NCI-H2107 treated with DMSO at 0.1 percent for 48 hours (cell line): ENCODE results near the gene SPRYD4.
A peak's percentile ranks its signal among the peaks of the same experiment; 100 is the strongest.
"Not testable (repeated sequence)": the region's sequence is repeated elsewhere in the genome, so short reads cannot be mapped to it uniquely, and the experiment has no call there.

Experiments
- DNase-seq: peaks from one replicate; lab custom pipeline; 2025; ENCODE audit not compliant: unreplicated experiment; lab: John Stamatoyannopoulos, UW

SPRYD4 gene

DNA sequence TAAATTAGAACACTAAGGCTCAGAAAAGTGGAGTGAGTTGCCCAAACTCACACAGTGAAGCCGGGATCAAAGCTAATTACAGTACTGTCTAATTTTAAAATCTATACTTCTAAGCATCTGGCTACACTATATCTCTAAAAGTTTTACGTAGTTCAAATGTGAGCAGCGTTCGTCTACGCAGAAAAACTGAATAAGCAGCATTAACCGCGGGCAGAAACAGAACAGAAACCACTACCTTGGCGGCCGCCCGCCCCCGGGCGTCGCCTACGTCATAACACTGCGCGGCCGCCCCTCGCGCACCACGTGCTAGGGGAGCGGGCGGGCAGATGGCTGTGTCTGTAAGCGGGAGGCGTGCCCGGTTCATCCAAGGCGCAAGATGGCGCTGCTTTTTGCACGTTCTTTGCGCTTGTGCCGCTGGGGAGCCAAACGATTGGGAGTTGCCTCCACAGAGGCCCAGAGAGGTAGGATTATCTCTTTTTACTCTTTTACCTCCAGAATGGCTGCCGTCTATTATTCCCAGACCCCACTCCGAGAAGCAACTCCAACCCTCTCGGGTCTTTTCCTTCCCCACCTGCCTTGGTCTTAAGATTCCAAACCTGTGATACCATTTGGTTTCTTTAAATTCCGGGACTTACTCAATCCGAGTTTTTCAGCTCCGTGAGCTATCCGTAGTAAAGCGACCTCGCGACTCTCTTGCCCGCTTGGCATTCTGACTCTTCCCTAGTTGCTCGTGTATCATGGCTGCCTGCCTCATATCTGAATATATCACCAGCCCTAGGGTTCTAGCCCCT is at the start of gene SPRYD4:
Gene SPRYD4 (plus strand): TSS at position 363 of the 791 bp plus-strand sequence. CDS start 14 bp downstream, at position 377.
- peak; percentile 88 for DNase-seq

DNA sequence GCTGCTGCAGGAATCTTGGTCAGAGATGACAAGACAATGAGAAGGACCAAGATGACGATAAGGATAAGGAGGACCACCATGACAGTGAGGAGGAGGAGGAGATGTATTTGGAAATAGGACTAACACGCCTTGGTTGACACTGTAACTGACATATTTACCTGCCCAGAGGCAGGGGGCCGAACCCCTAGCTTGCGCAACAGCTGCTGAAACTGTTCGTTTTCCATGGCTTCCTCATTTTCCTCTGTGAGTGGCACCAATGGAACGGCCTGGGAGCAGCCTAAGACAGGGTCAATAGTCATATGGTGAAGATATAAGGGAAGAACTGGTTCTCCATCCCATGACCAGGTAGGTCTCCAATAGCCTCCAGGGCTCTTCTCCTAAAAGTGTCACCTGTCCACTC is 48.0 kb upstream of the SPRYD4 start:
- DNase-seq, result no peak

DNA sequence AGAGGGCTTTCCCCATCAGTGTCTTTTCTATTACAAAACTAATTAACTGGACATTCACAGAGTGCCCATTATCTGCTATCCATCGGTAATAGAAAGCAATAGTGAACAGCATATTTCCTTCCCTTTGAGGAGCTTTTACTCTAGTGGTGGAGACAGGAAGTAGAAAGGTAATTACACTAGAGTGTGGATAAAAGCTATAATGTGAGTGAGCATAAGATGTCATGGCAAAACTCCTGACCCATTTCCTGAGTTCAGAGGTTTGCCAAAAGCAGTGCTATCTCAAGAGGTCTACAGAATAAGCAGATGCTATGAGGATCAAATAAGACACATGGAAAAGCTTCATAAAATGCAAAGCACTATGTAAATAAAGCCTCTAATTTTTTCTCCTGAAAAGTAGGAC is 43.2 kb upstream of the SPRYD4 start:
- no peak for DNase-seq

DNA sequence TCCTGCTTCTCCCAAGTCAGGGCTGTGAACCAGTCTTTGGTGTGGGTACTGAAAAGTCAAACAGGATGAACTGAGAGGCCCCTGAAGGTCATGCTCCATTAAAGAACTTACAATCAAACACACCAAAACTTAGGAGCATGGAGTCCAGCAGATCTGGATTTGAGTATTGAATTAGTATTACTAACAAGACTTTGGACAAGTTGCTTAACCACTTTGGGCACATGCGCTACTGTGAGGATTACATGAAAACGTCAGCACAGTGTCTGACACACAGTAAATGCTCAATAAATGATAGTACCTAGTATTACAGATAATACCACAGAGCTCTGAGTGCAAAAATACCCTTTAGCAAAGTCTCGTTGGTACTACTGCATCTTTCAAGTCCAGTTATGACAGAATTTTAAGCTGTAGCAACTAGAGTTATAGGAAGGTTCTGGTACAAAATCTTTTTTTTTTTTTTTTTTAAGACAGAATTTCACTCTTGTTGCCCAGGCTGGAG is 42.4 kb upstream of the SPRYD4 start:
- DNase-seq, result no peak

DNA sequence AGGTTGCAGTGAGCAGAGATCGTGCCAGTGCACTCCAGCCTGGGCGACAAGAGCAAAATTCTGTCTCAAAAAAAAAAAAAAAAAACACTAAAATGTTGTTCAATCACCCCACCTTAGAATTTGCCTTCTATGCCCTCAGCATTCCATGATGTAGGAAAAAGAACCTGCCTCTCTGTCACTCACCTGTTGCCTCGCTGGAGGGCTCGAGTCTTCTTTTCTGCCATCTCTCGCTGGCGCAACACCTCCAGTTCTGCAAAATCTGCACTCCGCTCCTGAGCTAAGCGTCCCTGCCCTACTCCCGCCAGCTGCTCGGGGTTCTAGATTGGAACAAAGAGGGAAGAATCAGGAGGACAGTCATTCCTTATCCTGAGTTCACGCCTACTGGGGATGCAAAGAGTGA is 37.1 kb upstream of the SPRYD4 start:
- DNase-seq, result no peak

DNA sequence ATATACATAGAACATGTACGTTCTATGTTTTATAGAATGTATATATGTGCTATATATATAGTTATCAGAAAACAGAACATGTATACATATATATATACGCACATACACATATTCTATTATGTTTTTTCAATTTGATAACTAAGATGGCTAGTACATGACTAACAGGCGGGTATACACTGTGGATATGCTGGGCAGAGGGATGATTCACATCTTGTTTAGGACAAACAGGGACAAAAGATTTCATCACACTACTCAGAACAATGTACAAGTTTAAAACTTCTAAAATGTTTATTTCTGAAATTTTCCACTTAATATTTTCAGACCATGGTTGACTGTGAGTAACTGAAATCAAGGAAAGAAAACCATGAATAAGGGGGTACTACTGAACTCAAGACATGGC is 36.5 kb upstream of the SPRYD4 start:
- no peak for DNase-seq

DNA sequence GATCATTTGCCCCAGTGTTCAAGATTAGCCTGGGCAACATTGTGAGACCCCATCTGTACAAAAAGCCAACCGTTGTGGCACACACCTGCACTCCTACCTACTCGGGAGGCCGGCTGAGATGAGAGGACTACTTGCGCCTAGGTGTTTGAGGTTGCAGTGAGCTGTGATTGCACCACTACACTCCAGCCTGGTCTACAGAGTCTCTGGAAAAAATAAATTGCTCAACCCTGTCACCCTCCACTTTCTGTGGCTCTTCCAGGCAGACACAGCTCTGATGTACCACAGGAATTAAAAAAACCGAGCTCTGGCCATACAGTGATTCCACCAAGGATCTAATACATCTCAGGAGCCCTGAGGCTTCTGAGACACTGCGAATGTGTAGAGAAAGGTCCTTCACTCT is 33.5 kb upstream of the SPRYD4 start:
- DNase-seq, result no peak

DNA sequence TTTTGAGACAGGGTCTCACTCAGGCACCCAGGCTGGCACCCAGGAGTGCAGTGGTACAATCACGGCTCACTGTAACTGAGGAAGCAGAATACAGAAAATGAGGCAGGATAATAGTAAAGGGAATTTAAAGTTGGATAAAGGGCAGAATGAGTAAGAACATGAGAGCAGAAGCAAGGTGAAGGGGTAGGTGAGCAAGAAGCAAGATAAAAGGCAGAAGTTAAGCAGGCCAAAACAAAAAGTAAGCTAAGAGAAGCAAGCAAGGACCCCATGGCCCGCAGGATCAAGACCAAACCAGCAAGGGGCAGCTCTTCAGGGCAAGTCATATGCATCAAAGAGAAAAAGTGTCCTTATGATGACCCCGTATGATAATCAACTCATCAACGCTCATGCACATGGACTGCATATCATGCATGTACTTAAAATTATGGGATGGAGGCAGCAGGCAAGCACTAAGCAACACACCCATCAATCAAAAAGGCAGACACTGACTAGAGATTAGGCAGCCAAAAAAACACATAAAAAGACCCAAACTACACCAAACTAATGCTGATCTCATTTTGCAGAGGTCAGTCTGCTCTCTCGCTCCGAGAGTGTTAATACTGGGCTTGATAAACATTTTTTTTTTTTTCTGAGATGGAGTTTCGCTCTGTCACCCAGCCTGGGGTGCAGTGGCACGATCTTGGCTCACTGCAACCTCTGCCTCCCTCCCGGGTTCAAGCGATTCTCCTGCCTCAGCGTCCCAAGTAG is 30.8 kb upstream of the SPRYD4 start:
- no peak for DNase-seq

DNA sequence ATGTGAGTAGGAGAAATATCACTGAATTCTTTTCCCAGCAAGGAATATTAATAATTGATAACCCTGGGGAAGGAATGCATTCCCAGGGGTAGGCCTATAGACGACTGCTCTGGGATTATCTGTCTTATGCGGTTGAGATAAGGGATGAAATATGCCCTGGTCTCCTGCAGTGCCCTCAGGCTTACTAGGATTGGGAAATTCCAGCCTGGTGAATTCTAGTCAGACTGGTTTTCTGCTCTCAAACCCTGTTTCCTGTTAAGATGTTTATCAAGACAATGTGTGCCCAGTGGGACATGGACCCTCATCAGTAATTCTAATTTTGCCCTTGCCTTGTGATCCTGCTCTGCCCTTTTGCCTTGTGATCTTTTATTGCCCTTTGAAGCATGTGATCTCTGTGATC is 25.2 kb upstream of the SPRYD4 start:
- not testable (repeated sequence) for DNase-seq

DNA sequence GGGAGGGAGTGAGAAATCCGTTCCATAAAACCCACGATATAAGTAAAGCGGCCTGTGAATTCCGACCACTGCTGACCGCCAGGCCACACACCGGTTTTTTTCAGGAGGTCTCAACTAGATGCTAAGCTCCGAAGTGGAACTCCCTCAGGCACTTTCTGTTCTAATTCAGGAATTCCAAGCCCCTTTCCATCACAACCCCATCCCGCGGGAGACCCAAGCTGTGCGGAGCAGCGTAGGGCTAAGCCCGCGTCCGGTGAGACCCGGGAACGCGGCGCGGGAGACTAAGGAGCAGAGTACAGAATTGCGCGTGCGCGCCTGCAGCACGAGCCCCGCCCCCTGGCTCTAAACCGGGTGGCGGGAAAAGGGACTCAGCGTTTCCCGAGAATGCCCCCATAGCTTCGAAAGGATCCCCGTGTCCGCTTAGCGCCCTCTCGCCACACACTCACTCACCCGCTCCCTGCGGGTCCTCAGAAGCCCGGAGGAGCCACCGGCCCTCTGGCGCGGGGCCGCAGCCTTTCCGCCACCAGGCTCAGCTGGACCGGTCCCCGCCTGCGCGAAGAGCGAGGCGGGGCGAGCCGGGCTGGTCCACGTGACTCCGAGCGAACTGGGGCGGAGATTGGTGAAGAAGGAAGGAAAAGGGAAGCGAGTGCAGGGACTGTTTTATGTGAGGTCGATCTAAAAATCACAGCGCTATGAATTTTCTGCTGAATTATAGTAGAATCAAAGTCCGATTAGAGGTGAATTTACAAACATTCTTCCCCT is 19.3 kb upstream of the SPRYD4 start, which contains the start of gene TIMELESS:
Gene TIMELESS (minus strand): TSS at position 567 of the 762 bp plus-strand sequence. CDS start 15,256 bp downstream, outside the sequence.
- peak; percentile 86 for DNase-seq

DNA sequence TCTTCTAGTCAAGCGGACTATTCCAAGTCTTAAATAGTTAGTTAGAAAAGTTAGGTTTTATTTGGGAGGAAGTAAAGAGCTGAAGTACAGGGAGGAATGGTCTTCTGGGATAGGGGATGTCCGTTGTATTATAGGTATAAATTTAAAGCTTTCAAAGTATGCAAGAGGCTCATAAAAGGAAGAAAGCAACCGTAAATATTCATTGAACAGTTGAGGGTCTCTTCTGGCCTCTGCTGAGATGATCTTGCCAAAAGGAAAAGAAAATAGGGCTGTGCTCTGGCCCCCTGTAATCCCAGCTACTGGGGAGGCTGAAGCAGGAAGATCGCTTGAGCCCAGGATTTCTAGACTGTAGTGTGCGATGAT is 18.8 kb upstream of the SPRYD4 start:
- no peak for DNase-seq

DNA sequence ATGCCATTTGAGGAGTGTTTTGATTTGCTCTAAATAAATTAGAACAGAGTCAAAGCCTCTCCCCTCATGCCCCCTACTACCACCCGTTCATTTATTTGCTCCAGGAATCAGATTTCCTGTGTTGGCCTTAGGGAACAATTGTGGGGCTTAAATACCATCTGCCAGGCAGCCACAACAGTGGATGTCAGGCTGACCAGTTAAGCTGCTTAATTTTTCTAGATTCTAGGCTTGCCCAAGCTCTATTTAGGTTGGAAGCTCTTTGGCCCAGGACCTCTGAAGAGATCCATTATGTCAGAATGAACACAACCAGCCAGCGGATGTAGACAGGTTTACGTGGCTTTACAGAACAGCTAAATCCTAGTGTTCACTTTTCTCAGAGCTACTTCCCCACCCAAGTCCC is 18.1 kb upstream of the SPRYD4 start:
- no peak for DNase-seq

DNA sequence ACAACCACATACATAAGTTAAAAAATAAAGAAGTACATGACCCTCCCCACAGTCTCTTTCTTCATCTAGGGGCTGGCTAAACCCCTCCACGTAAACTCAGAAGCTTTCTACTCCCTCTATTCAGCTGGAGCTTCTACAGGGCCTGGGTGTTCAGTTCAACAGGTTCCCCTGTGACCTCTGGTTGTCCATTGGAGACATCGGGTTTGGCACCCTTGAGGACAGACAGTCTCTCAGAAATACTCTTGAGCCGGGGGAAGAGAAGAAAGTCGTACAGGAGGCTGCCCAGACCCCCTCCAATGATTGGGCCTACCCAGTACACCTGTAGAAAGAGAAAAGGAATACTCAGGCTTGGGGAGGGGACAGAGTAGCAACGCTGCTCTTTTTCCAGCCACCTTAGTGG is 17.2 kb upstream of the SPRYD4 start:
- DNase-seq, result no peak

DNA sequence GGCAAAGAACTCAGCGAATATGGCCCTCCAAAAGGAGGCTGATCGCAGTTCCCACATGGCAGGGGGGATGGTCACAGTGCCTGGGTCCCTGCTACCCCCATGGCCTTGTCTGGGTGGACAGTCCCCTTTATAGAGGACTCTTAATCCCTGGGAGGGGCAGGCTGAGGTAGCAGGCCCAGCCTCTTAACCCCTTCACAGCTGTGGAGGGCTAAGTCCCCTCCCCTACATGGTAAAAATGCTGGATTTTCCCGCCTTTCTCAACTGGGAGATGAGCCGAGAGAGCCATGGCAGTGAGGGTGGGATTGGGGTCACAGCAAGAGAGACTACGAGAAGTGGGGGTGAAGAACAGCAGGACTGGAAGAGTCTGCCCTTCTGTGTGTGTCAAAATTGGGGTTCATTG is 13.8 kb upstream of the SPRYD4 start, which contains the start of gene MIP:
Gene MIP (minus strand): TSS at position 101 of the 400 bp plus-strand sequence. CDS start 44 bp downstream, at position 57.
- no peak for DNase-seq

DNA sequence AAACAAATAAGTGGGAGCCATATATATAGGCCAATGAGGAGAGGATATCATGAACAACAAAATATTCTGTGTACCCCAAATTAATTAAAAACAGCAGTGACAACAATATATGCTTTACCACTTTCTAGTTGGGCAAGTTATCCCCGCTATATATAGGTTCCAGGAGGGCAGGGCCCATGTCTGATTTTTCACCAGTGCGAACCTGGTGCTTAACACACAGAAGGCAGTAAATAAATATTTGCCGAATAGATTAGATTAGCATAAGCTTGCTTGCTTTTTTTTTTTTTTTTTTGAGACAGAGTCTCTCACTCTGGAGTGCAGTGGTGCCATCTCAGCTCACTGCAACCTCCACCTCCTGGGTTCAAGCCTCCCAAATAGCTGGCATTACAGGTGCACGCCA is 10.6 kb upstream of the SPRYD4 start:
- DNase-seq, result no peak

DNA sequence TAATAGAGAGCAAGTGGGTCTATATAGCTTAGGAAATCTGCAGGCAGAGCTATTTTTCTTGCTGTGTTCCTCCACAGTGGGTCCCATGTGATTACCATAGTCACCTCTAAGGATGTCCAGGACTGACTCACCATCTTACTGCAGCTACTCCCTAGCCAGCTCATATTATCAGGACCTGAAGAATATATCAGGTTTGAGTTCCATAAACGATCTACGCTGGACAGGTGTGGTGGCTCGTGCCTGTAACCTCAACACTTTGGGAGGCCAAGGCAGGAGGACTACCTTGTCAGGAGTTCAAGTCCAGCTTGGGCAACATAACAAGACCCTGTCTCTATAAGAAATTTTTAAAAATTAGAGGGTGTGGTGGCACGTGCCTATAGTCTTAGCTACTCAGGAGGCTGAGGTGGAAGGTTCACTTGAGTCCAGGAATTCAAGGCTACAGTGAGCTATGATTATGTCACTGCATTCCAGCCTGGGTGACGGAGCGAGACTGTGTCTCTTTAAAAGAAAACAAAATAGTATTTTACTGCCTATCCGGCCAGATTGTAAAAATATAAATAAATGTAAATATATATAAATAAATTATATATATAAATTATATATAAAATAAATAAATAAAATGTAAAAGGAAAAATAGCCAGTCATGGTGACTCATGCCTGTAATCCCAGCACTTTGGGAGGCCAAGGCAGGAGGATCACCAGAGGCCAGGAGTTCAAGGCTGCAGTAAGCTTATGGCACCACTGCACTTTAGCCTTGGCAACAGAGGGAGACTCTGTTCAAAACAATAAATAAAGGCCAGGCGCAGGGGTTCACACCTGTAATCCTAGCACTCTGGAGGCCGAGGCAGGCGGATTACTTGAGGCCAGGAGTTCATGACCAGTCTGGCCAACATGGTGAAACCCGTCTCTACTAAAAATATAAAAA is 6.9 kb upstream of the SPRYD4 start:
- DNase-seq, result no peak

DNA sequence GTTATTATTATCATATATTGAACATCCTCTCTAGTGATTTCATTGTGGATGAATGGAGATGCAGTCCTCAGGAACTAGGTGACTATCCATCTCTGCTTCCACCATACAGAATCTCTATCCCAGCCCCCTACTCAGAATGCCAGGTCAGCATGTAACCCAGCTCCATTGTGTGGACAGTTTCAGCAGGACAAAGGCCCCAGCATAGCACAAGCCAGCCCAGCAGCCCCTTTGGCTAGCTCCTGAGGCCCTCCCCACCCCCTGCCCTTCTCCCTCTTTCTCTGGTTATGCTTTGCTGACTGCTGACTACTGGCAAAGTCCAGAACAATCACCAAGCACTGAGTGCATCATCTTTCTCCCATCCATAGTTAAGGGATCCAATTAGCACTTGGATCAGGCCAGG is 5.8 kb upstream of the SPRYD4 start:
- no peak for DNase-seq

DNA sequence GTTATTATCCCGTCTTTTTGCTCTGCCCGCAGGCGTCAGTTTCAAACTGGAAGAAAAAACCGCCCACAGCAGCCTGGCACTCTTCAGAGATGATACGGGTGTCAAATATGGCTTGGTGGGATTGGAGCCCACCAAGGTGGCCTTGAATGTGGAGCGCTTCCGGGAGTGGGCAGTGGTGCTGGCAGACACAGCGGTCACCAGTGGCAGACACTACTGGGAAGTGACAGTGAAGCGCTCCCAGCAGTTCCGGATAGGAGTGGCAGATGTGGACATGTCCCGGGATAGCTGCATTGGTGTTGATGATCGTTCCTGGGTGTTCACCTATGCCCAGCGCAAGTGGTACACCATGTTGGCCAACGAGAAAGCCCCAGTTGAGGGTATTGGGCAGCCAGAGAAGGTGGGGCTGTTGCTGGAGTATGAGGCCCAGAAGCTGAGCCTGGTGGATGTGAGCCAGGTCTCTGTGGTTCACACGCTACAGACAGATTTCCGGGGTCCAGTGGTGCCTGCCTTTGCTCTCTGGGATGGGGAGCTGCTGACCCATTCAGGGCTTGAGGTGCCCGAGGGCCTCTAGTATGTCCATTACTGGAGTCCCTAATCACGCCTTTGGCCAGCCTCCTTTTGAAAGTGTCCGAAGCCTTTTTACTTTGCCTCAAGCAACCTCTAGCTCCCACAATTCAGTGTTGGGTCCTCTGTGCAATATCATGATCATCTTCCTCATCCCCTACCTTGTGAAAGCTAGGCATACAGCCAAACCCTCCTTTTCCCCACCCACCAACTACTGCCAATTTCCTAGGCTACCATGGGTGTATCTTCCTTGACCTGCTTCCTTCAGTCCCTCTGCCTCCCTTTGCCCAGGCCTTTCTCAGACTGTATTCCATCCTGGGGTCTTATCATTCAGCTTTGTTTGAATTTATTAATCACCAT is 891 bp downstream of the SPRYD4 start:
- DNase-seq, result no peak

DNA sequence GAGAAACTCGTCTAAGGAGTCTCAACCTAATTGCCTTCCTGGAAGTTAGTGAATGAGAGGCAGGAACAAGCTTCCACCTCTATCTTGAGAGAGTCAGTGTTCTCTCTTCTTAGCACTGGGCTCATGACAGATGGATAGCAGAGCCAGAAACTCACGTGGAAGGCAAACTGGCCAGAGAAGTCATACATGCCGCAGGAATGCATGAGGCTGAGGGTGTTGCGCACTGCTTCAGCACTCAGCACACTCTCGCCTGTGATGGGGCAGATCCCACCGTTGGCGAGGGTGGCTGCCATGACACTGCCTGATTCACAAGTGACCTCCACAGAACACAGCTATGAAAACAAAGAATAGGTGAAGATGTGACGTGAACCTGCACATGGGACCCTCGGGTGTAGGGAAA is 6.0 kb downstream of the SPRYD4 start:
- DNase-seq, result no peak
